Superior temporal gyrus (tissue), 1 donor: ENCODE results near the gene APLF.

Source experiments
- DNase-seq: peaks from one replicate; pipeline ENCODE4 v3.0.0-alpha.2; 2016; ENCODE audit errors: extremely low spot score

Gene APLF, protein sequence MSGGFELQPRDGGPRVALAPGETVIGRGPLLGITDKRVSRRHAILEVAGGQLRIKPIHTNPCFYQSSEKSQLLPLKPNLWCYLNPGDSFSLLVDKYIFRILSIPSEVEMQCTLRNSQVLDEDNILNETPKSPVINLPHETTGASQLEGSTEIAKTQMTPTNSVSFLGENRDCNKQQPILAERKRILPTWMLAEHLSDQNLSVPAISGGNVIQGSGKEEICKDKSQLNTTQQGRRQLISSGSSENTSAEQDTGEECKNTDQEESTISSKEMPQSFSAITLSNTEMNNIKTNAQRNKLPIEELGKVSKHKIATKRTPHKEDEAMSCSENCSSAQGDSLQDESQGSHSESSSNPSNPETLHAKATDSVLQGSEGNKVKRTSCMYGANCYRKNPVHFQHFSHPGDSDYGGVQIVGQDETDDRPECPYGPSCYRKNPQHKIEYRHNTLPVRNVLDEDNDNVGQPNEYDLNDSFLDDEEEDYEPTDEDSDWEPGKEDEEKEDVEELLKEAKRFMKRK

DNA sequence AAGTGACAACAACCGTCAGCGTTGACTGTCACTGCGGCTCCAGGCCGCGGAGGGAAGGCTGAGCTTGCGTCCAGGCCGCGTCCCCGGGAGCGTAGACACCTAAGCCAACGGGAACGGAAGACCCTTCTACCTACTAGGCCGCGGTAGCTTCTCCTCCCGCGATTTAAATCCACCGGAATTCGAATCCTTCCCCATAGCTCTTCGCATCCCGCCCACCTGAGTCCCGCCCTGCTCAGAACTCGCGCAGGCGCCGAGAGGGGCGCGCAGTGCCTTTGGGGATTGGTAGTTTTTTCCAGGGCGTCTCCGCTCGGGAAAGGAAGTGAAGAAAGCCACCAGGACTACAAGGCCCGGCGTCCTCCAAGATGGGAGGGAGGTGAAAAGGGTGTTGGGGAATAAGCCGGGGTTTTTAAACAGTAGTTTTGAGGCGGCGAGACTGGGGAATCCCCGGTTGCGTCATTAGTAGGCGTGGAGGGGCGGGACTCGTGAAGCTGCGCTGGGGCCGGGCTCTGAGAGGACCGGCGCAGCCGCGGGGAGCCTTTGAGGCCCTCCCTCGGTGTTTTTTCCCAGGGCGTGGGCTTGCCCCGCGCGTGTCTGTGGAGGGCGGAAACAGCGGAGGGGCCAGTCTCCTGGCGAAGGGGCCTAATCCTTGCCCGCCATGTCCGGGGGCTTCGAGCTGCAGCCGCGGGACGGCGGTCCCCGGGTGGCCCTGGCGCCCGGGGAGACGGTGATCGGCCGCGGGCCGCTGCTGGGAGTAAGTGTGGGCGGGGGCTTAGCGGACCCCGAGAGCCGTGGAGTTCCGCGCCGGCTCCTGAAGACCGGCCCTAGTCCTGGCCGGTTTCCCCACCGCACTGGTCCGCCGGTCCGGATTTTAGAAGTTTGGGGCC lies at the start of gene APLF, which contains the start of gene FBXO48:
TSS of gene APLF (plus strand) at position 509 of the 884 bp plus-strand sequence. CDS start at position 656, 147 bp downstream.
TSS of gene FBXO48 (minus strand) at position 218 of the 884 bp plus-strand sequence. CDS start 2,149 bp downstream, outside the sequence.
- DNase-seq, result peak; percentile 99

- no peak for DNase-seq
Measured at GRCh38 chr2:68417926-68418325, 49.5 kb upstream of the APLF start.

DNA sequence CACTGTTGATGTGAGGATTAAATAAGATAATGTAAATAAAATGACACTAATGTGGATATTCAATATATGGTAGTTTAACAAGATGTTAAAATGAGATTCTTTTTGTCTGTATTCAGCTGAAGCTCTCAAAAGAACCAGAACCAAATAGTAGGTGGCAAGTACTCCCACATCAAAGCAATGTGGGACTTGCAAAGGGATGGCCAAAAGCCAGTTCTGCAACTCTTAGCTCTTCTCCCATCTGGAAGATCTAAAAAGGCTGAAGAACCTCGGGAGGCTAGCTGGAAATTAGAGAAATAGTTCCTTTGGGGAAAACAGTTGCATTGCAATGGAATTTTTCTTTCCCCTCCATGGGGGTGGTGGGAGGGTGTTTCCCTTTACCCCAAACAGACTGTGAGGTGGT lies 49.0 kb upstream of the APLF start:
- peak; percentile 65 for DNase-seq

DNA sequence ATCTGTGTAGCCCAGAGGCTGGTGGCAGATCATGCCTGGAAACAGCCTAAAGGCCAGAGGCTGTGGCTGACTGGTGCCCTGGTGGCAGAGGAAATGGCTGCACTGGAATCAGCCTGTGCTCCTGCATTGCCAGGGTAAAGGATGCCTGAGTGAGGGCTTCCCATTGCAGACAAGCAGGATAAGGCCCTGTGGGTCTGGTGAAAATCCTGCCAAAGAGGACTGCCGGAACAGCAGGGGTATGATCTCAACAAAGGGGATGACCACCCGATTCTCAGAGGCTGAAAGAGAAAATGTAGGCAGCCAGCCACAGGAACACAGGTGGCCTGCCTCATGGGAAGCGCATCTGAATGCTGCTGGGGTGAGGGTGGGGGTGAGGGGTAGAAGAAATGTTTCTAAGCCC lies 48.5 kb upstream of the APLF start:
- no peak for DNase-seq

- no peak for DNase-seq
Measured at GRCh38 chr2:68420254-68420910, 47.0 kb upstream of the APLF start.

DNA sequence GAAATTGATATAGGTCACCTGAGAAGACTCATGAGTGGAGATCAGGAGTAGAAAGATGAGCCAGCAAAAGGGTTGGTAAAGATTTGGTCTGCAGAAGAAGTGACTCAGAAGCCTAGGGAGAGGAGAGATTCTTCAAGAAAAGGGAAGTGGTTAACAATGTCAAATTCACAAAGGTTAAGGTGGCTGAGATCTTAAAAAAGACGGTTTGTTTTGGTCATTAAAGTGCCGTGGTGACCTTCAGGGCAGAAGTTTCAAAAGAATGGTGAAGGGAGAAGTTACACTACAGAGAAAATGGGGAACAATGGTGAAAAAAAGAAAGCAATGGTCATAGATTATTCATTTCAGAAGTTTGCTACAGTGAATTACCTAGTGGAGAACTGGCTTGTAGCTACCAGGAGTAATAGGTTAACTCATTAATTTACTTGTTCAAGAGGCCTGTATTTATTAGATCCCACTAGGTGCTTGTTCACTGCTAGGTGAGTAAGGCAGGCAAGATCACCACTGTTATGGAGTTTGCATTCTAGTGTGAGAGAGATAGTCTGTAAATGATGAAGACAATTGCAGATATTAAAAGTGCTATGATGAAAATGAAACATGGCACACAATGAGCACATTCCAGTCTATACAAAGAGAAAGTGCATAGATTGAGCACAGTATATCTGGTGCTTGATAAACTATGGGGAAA lies 43.3 kb upstream of the APLF start:
- no peak for DNase-seq

DNA sequence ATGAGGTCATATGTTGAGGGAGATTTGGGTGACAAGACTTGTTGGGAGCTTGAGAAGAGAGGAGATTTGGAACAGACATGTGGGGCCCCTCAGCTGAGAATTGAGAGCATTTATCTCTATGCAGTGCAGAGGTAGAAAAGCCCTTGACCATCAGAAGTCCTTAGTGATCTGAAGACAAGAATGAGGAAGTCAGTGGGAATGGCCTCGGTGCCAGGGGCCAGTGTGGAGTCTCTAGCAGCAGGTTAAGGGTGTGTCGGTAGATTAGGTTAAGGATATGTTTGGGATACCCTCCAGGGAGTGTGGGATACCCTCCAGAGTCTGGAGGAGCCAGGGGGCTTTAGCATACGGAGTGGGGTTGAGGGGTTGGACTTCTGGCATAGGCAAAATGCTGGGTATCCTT lies 41.9 kb upstream of the APLF start:
- no peak for DNase-seq

GRCh38 chr2:68426446-68426845 lies 40.9 kb upstream of the APLF start:
- DNase-seq, result no peak

- no peak for DNase-seq
Measured at GRCh38 chr2:68426848-68427579, 40.4 kb upstream of the APLF start.

DNA sequence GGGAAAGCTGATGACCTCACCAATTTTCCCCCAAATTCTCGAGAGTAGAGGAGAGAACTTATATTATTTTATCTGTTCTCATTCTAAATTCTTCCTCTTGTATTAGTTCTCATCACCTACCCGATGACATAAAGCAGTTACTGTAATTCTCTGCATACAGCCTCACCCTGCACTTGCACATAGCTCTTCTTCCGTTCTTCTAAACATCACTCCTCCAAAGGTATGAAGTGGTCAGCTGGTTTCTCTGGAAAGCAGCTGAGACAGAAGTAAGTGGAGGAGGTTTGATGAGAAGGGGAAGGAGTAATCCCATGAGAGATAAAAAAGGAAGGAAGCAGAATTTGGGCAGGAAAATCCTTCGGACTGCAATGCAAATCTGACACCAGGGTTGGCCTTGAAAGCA lies 39.3 kb upstream of the APLF start:
- no peak for DNase-seq

DNA sequence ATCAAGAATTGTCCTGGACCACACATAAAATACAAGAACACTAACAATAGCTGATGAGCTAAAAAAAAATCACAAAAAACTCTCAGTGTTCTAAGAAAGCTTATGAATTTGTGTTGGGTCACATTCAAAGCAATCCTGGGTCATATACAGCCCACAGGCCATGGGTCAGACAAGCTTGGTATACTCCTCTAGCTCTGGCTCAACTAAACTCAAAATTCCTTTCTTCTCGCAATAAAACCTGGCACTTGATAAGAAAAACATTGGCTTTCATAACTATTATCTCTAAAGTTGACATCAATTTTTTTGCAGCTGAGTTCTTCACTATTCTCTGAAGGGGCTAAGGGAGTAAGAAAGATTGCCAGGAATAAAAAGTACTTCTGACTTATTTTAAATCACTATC lies 38.6 kb upstream of the APLF start:
- DNase-seq, result no peak

DNA sequence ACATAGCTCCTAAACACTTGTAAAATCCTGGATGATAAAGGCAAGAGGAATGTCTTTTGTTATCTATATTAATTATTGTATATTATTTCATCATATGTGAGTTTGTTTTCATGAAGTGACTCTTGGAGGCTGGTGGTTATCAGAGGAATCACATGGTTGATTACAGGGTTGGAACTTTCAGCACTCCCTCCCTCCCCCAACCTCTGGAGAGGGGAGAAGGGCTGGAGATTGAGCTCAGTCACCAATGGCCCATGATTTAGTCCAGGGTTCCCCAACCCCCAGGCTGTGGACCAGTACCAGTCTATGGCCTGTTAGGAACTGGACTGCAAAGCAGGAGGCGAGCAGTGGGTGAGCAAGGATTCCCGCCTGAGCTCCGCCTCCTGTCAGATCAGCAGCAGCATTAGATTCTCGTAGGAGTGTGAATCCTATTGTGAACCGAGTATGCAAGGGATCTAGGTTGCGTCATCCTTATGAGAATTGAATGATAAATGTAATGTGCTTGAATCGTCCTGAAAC lies 38.0 kb upstream of the APLF start:
- DNase-seq, result no peak

DNA sequence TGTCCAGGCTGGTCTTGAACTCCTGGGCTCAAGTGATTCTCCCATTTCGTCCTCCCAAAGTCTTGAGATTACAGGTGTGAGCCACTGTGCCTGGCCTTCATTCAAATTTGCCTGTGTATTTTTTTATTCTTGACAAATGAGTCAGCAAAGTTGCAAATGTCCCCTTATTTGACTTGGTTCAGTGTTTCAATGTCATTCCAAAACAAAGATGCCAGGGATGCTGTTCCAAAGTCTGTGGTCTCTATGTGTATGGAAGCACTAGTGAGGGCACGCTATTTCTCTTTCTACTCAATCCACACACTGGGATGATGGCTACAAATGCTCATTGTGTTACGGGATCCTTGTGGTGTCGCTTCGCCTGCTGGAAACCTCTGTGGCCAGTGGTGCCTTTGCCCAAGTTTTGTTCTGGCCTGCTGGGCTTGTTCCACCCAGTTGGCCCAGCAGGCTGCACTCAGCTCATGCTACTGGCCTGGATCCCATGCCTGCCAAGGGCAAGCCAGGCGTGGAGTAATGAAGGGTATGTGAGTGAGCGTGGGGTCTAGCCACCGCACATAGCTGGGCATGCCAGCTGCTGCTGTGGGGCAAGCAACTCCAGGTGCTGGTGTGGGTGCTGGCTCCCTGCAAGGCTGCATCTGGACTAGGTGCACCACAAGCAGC lies 35.9 kb upstream of the APLF start:
- no peak for DNase-seq

- DNase-seq, result no peak
Measured at GRCh38 chr2:68432696-68433658, 34.4 kb upstream of the APLF start.

DNA sequence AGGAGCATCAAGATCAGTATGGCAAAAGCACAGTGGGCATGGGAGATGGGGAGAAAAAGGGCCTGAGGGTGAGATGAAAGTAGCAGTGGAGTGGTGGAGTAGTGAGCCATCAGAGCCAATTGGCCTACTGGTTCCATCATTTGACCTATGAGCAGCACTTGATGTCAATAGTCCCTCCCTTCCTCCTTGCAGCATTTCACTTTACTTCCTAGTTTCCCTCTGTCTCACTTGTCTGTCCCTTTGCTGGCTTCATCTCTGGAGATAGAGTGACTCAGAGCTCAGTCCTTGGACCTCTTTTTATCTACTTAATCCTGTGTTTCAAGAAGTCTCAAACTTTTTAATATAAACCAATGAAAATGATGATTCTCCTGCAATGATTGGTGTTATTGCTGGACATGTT lies 32.4 kb upstream of the APLF start:
- DNase-seq, result no peak

DNA sequence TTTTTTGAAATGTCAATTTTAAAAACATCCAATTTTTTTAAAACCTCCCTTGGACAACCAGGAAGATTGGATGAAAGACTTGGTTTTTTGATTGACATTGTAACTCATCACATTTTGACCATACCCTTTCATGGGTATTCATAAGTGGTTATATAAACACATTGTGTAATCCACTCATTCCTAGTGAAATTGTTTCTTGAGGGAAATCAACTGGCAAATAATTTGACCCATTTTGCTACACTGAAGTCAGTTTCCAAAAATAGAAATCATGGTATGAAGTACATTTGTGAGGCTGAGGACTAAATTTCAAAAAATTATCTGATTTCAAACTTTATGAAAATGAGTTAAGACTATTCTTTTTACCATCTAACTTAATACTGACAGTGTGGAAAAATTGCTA lies 31.8 kb upstream of the APLF start:
- no peak for DNase-seq

DNA sequence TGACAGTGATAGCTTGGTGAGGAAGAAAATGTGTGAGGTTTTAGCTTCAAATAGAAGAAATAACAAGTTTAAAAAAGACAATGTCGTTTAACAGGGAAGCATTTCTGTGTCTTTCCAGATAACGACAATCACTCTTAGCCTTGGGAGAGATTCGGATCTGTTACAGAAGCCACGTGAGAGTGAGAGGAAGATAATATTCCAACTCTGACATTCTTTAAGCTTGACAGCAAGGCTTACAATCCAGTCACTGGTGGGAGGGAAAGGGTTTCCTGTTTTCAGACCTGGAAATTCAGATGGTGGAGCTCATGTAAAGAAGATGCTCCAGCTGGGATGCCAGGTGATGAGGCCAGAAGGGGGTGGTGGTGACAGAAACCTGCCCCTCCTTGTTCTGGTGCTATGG lies 31.1 kb upstream of the APLF start:
- DNase-seq, result no peak

GRCh38 chr2:68438455-68439303 lies 28.7 kb upstream of the APLF start:
- DNase-seq, result no peak
